HepG2 (cell line): ENCODE measurements around the gene STIMATE. TPM values are rescaled to one million over a fixed set of nuclear protein-coding genes. Genes with fewer than 3 reads are reported as not detected.

Source experiments
- EEA1 ChIP-seq: sonication (generic); formaldehyde crosslinking; IDR thresholded peaks from 2 replicates; pipeline ENCODE4 v1.5.1; 2020; ENCODE audit warnings: mild to moderate bottlenecking, missing genetic modification reagents, borderline replicate concordance
- ETV6 ChIP-seq: sonication (generic); formaldehyde crosslinking; conservative IDR thresholded peaks from 2 replicates; pipeline ENCODE4 v1.4.0; 2020; ENCODE audit warnings: missing genetic modification reagents
- FLYWCH1 ChIP-seq: sonication (generic); formaldehyde crosslinking; IDR thresholded peaks from 2 replicates; pipeline ENCODE4 v1.8.1; 2023; ENCODE audit warnings: mild to moderate bottlenecking, missing genetic modification reagents
- GATA4 ChIP-seq: sonication (generic); IDR thresholded peaks from 2 replicates; pipeline ENCODE4 v1.6.1; 2016; ENCODE audit warnings: antibody characterized with exemption, low read depth, borderline replicate concordance
- GATAD2A ChIP-seq: IDR thresholded peaks from 2 replicates; pipeline ENCODE4 v1.6.1; 2016
- HNF4G ChIP-seq, 2 experiments: sonication (generic) in 1 of 2; formaldehyde crosslinking in 1 of 2; IDR thresholded peaks; 2 replicates each; pipeline versions ENCODE4 v1.4.0 to v1.6.1; 2011 to 2020; ENCODE audit warnings: borderline replicate concordance in 2 of 2, low read depth in 2 of 2, mild to moderate bottlenecking in 2 of 2, low read length in 1 of 2, missing genetic modification reagents in 1 of 2, moderate library complexity in 1 of 2
- HNRNPK ChIP-seq: fragments of 200-400 bp; formaldehyde crosslinking; IDR thresholded peaks from 2 replicates; pipeline ENCODE4 v1.6.1; 2018; ENCODE audit warnings: low read length, low read depth, moderate library complexity, mild to moderate bottlenecking; ENCODE audit not compliant: poor library complexity, severe bottlenecking
- IKZF1 ChIP-seq: fragments of 450-650 bp; IDR thresholded peaks from 2 replicates; pipeline ENCODE4 v1.7.1; 2016
- KLF13 ChIP-seq: sonication (generic); formaldehyde crosslinking; IDR thresholded peaks from 2 replicates; pipeline ENCODE4 v1.4.0; 2020; ENCODE audit warnings: mild to moderate bottlenecking, missing genetic modification reagents
- KLF16 ChIP-seq, 2 experiments: sonication (generic) in 1 of 2; formaldehyde crosslinking in 1 of 2; IDR thresholded peaks; 2 replicates each; pipeline versions ENCODE4 v1.6.1 to v1.8.0; 2016 to 2023; ENCODE audit warnings: missing genetic modification reagents in 2 of 2, missing compliant biosample characterization in 1 of 2
- NR2F2 ChIP-seq: IDR thresholded peaks from 2 replicates; pipeline ENCODE4 v1.6.1; 2012; ENCODE audit warnings: low read depth, inconsistent platforms, borderline replicate concordance
- NR3C1 ChIP-seq: sonication (generic); formaldehyde crosslinking; IDR thresholded peaks from 2 replicates; pipeline ENCODE4 v1.4.0; 2020; ENCODE audit warnings: missing genetic modification reagents
- TBX2 ChIP-seq: sonication (generic); formaldehyde crosslinking; IDR thresholded peaks from 2 replicates; pipeline ENCODE4 v1.5.0; 2020; ENCODE audit warnings: missing genetic modification reagents, mild to moderate bottlenecking, borderline replicate concordance
- TEAD3 ChIP-seq: optimal IDR thresholded peaks from 2 replicates; pipeline ENCODE3; 2016; ENCODE audit warnings: borderline replicate concordance
- XBP1 ChIP-seq: sonication (generic); formaldehyde crosslinking; IDR thresholded peaks from 2 replicates; pipeline ENCODE4 v1.5.0; 2020; ENCODE audit warnings: missing genetic modification reagents
- ZBTB21 ChIP-seq: sonication (generic); formaldehyde crosslinking; IDR thresholded peaks from 2 replicates; pipeline ENCODE4 v1.4.0; 2020; ENCODE audit warnings: missing genetic modification reagents
- ZIK1 ChIP-seq: sonication (generic); formaldehyde crosslinking; IDR thresholded peaks from 2 replicates; pipeline ENCODE4 v1.5.0; 2020; ENCODE audit warnings: mild to moderate bottlenecking, low read depth, missing genetic modification reagents, borderline replicate concordance
- ZNF121 ChIP-seq: sonication (generic); formaldehyde crosslinking; IDR thresholded peaks from 2 replicates; pipeline ENCODE4 v1.5.0; 2020; ENCODE audit warnings: mild to moderate bottlenecking, missing genetic modification reagents
- ZNF20 ChIP-seq: sonication (generic); formaldehyde crosslinking; IDR thresholded peaks from 2 replicates; pipeline ENCODE4 v1.4.0; 2020; ENCODE audit warnings: mild to moderate bottlenecking, moderate library complexity, missing genetic modification reagents
- ZNF296 ChIP-seq: sonication (generic); formaldehyde crosslinking; conservative IDR thresholded peaks from 2 replicates; pipeline ENCODE4 v1.5.0; 2020; ENCODE audit warnings: mild to moderate bottlenecking, missing genetic modification reagents
- ZNF329 ChIP-seq: sonication (generic); formaldehyde crosslinking; IDR thresholded peaks from 2 replicates; pipeline ENCODE4 v1.9.0; 2021; ENCODE audit warnings: low read depth, mild to moderate bottlenecking, missing genetic modification reagents
- ZNF335 ChIP-seq: sonication (generic); formaldehyde crosslinking; IDR thresholded peaks from 2 replicates; pipeline ENCODE4 v1.4.0; 2020; ENCODE audit warnings: missing genetic modification reagents
- ZNF501 ChIP-seq: sonication (generic); formaldehyde crosslinking; IDR thresholded peaks from 2 replicates; pipeline ENCODE4 v1.5.1; 2020; ENCODE audit warnings: mild to moderate bottlenecking, moderate library complexity, missing genetic modification reagents
- ZNF839 ChIP-seq: sonication (generic); formaldehyde crosslinking; IDR thresholded peaks from 2 replicates; pipeline ENCODE4 v1.4.0; 2020; ENCODE audit warnings: missing genetic modification reagents, mild to moderate bottlenecking, borderline replicate concordance
- ZSCAN12 ChIP-seq: sonication (generic); formaldehyde crosslinking; IDR thresholded peaks from 2 replicates; pipeline ENCODE4 v1.9.0; 2021; ENCODE audit warnings: mild to moderate bottlenecking, missing genetic modification reagents
- polyA plus RNA-seq, 8 experiments: library from polyadenylated mRNA; depleted of rRNA in 3 of 8; stranded (reverse) in 7 of 8; unstranded in 1 of 8; fragments of >200 nt; fragmentation: Illumina TruSeq in 4 of 8; extraction: Trizol in 4 of 8; gene quantifications; 2 replicates each; pipeline versions ENCODE4 v1.2.1 to v1.2.3, GENCODE V29; 2011 to 2016; ENCODE audit warnings: low read depth in 4 of 8, missing spikeins in 1 of 8, mixed read lengths in 1 of 8; ENCODE audit not compliant: insufficient read depth in 1 of 8
- total RNA-seq, 5 experiments: library from RNA; depleted of rRNA; stranded (reverse); fragments of >200 nt; fragmentation: Illumina TruSeq; extraction: Trizol; gene quantifications; 2 replicates each; pipeline ENCODE4 v1.2.3, GENCODE V29; 2016; ENCODE audit warnings: low read depth in 1 of 5
- TF ChIP-seq, protein P1 (sequence below): fragments of 450-650 bp; IDR thresholded peaks from 2 replicates; pipeline ENCODE4 v1.6.1; 2016
- TF ChIP-seq, protein P2 (sequence below): IDR thresholded peaks from 2 replicates; pipeline ENCODE4 v1.6.1; 2016; ENCODE audit warnings: low read depth
- TF ChIP-seq, protein P3 (sequence below): sonication (generic); formaldehyde crosslinking; IDR thresholded peaks from 2 replicates; pipeline ENCODE4 v1.8.0; 2022; ENCODE audit warnings: low read depth, missing genetic modification reagents

Gene STIMATE
- total and polyA plus RNA-seq, 2 of the 13 experiments (the other 11 are each of a cell fraction or from before 2014, with no cell fraction given) = 5.7 to 11.7 TPM

DNA sequence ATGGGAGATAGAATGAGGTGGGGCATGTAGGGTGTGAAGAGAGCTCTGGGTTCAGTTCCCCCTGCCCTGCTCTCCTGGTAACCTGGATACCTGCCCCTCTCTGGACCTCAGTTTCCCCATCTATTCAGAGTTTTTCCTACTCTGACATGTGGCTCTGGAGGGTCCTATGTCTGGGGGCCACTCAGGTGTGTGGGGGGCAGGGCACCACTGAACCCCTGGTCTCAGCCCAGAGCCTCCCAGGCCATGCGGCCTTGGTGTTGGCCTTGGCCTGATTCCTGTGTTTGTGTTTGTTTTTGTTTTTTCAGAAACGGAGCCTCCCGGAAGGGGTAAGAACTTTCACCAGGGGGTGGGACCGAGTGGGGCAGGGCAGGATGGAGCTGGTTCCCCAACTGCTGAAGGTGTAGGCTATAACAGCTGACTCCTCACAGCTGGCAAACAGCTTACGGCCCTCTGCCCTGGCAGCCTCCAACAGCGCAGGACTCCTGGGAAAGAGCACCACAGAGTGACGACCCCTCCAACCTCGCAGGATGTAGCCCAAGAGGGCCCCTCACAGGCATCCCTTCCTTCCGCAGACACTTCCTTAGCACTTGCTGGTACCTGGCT is 101.9 kb downstream of the STIMATE start (continued):
- TF ChIP-seq ZNF121 (CRISPR knock-in tag) (no peak), KLF13 (CRISPR knock-in tag) (no peak), TEAD3 (CRISPR knock-in tag) (peak; percentile 54), ZNF20 (CRISPR knock-in tag) (no peak), IKZF1 (no peak), FLYWCH1 (CRISPR knock-in tag) (no peak), ZNF329 (CRISPR knock-in tag) (no peak), EEA1 (CRISPR knock-in tag) (no peak), ZSCAN12 (CRISPR knock-in tag) (no peak), HNRNPK (no peak), ZNF296 (CRISPR knock-in tag) (no peak), ZNF501 (CRISPR knock-in tag) (no peak; the same call in 1 of the 2 replicates), ZIK1 (CRISPR knock-in tag) (no peak), ZNF335 (CRISPR knock-in tag) (peak; percentile 72), HNF4G (IDR thresholded peaks at IDR 0.05; ENCODE audit: borderline replicate concordance, low read depth, low read length) (no peak), HNF4G (CRISPR knock-in tag; IDR thresholded peaks at IDR 0.05; ENCODE audit: borderline replicate concordance, low read depth) (peak; percentile 70; the same call in 1 of the 2 replicates), GATAD2A (peak; percentile 91), ZNF839 (CRISPR knock-in tag) (no peak), TBX2 (CRISPR knock-in tag) (peak; percentile 74; the same call in 1 of the 2 replicates), KLF16 (CRISPR knock-in tag; IDR thresholded peaks at IDR 0.05) (peak in 1 of 2 experiments; percentile 81; a peak in 2 of 4 replicates), ETV6 (CRISPR knock-in tag) (no peak; the same call in 1 of the 2 replicates), NR3C1 (no peak), GATA4 (no peak), NR2F2 (0 out of 2 replicates have a peak, but pooled peaks have one; percentile 35), ZBTB21 (CRISPR knock-in tag) (no peak), XBP1 (CRISPR knock-in tag) (no peak)
- TF ChIP-seq, protein P1, sequence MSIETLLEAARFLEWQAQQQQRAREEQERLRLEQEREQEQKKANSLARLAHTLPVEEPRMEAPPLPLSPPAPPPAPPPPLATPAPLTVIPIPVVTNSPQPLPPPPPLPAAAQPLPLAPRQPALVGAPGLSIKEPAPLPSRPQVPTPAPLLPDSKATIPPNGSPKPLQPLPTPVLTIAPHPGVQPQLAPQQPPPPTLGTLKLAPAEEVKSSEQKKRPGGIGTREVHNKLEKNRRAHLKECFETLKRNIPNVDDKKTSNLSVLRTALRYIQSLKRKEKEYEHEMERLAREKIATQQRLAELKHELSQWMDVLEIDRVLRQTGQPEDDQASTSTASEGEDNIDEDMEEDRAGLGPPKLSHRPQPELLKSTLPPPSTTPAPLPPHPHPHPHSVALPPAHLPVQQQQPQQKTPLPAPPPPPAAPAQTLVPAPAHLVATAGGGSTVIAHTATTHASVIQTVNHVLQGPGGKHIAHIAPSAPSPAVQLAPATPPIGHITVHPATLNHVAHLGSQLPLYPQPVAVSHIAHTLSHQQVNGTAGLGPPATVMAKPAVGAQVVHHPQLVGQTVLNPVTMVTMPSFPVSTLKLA = peak; percentile 21; the same call in 1 of the 2 replicates
- TF ChIP-seq, protein P2, sequence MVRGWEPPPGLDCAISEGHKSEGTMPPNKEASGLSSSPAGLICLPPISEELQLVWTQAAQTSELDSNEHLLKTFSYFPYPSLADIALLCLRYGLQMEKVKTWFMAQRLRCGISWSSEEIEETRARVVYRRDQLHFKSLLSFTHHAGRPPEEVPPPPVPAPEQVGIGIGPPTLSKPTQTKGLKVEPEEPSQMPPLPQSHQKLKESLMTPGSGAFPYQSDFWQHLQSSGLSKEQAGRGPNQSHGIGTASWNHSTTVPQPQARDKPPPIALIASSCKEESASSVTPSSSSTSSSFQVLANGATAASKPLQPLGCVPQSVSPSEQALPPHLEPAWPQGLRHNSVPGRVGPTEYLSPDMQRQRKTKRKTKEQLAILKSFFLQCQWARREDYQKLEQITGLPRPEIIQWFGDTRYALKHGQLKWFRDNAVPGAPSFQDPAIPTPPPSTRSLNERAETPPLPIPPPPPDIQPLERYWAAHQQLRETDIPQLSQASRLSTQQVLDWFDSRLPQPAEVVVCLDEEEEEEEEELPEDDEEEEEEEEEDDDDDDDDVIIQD = peak; percentile 69
- TF ChIP-seq, protein P3, sequence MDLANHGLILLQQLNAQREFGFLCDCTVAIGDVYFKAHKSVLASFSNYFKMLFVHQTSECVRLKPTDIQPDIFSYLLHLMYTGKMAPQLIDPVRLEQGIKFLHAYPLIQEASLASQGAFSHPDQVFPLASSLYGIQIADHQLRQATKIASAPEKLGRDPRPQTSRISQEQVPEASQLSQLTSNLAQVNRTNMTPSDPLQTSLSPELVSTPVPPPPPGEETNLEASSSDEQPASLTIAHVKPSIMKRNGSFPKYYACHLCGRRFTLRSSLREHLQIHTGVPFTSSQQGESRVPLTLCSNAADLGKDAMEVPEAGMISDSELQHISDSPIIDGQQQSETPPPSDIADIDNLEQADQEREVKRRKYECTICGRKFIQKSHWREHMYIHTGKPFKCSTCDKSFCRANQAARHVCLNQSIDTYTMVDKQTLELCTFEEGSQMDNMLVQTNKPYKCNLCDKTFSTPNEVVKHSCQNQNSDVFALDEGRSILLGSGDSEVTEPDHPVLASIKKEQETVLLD = no peak
